GM12892 (cell line): ENCODE results near the gene OR2B3.

Source experiments
- POLR2A ChIP-seq: IDR thresholded peaks from 2 replicates; pipeline ENCODE4 v1.6.1; 2011; ENCODE audit warnings: low read depth, low read length, control low read depth
- POLR2AphosphoS5 ChIP-seq: IDR thresholded peaks from 2 replicates; pipeline ENCODE4 v1.6.1; 2011; ENCODE audit warnings: low read depth, low read length, control low read depth

DNA sequence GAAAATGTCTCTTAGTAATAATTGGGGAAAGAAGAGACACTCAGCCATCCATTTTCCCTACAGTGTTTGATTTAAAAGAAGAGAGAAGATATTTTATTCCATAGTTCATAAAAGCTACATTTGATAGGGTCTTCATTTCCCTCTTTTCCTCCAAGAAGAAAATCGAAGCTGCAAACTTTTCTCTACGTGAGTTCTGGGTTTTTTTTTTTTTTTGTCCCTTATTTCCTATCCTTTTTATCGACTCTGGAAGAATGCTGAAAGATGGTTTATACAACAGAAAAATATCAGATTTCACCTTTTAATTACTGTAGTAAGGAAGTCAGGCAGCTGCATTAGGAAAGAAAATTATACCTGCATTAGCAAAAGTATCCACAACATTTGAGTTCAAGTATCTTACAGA lies 12.1 kb upstream of the OR2B3 start, which contains the start of gene OR2J1:
- TF ChIP-seq POLR2A (no peak), POLR2AphosphoS5 (no peak)
